ENCODE measurements around the gene CPS1.

Gene CPS1

GRCh38 chr2:210556329-210556980 lies at the start of gene CPS1:
Gene CPS1, plus strand, starts transcription at chr2:210556599. Its CDS starts 135 bp downstream, at chr2:210556734.
- DNase-seq (ENCODE audit: low read depth, low spot score), result no peak
- H3K9me3 ChIP-seq (ENCODE audit: insufficient read depth, low read length), result no peaks in the 10 kb centered on the region
- no peaks in the 10 kb centered on the region for H3K27me3 ChIP-seq (ENCODE audit: insufficient read depth, insufficient read length)
- no peaks in the 10 kb centered on the region for H3K4me1 ChIP-seq (ENCODE audit: insufficient read depth, insufficient read length)
- H3K36me3 ChIP-seq (ENCODE audit: insufficient read depth, insufficient read length, low read length), result no peaks in the 10 kb centered on the region
- TF ChIP-seq YY1 (IDR thresholded peaks at IDR 0.05; ENCODE audit: insufficient read depth, insufficient read length), result no peak
- no peak for TF ChIP-seq SUZ12 (IDR thresholded peaks at IDR 0.05; ENCODE audit: extremely low read depth, insufficient read depth, insufficient read length)
- TF ChIP-seq ZNF274 (IDR thresholded peaks at IDR 0.05; ENCODE audit: low read depth, low read length), result no peak
- H3K4me3 ChIP-seq (ENCODE audit: insufficient read length, low read depth), result no peak within 1 kb of the TSS
- no peak within 1 kb of the TSS for H3K9ac ChIP-seq (ENCODE audit: insufficient read length, low read depth)

- no peak for TF ChIP-seq SUZ12 (IDR thresholded peaks at IDR 0.05; ENCODE audit: extremely low read depth, insufficient read depth, insufficient read length)
- no peak for TF ChIP-seq ZNF274 (IDR thresholded peaks at IDR 0.05; ENCODE audit: low read depth, low read length)
- no peak for TF ChIP-seq YY1 (IDR thresholded peaks at IDR 0.05; ENCODE audit: insufficient read depth, insufficient read length)
- Histone ChIP-seq H3K9me3 (ENCODE audit: insufficient read depth, low read length) (no peaks in the 10 kb centered on the region), H3K36me3 (ENCODE audit: insufficient read depth, insufficient read length, low read length) (no peaks in the 10 kb centered on the region), H3K4me1 (ENCODE audit: insufficient read depth, insufficient read length) (no peaks in the 10 kb centered on the region), H3K9ac (ENCODE audit: insufficient read length, low read depth) (no peak overlapping the region), H3K4me3 (ENCODE audit: insufficient read length, low read depth) (no peak overlapping the region), H3K27me3 (ENCODE audit: insufficient read depth, insufficient read length) (no peaks in the 10 kb centered on the region)
- no peak for DNase-seq (ENCODE audit: low read depth, low spot score)
Measured at GRCh38 chr2:210515911-210516310, 40.5 kb upstream of the CPS1 start.

GRCh38 chr2:210517264-210517663 lies 39.1 kb upstream of the CPS1 start:
- Histone ChIP-seq H3K4me1 (ENCODE audit: insufficient read depth, insufficient read length) (no peaks in the 10 kb centered on the region), H3K4me3 (ENCODE audit: insufficient read length, low read depth) (no peak overlapping the region), H3K9me3 (ENCODE audit: insufficient read depth, low read length) (no peaks in the 10 kb centered on the region), H3K36me3 (ENCODE audit: insufficient read depth, insufficient read length, low read length) (no peaks in the 10 kb centered on the region), H3K9ac (ENCODE audit: insufficient read length, low read depth) (no peak overlapping the region), H3K27me3 (ENCODE audit: insufficient read depth, insufficient read length) (no peaks in the 10 kb centered on the region)
- no peak for DNase-seq (ENCODE audit: low read depth, low spot score)
- TF ChIP-seq YY1 (IDR thresholded peaks at IDR 0.05; ENCODE audit: insufficient read depth, insufficient read length) (no peak), ZNF274 (IDR thresholded peaks at IDR 0.05; ENCODE audit: low read depth, low read length) (no peak), SUZ12 (IDR thresholded peaks at IDR 0.05; ENCODE audit: extremely low read depth, insufficient read depth, insufficient read length) (no peak)

- H3K4me1 ChIP-seq (ENCODE audit: insufficient read depth, insufficient read length), result no peaks in the 10 kb centered on the region
- H3K27me3 ChIP-seq (ENCODE audit: insufficient read depth, insufficient read length), result no peaks in the 10 kb centered on the region
- H3K4me3 ChIP-seq (ENCODE audit: insufficient read length, low read depth), result no peak overlapping the region
- DNase-seq (ENCODE audit: low read depth, low spot score), result no peak
- TF ChIP-seq SUZ12 (IDR thresholded peaks at IDR 0.05; ENCODE audit: extremely low read depth, insufficient read depth, insufficient read length) (no peak), YY1 (IDR thresholded peaks at IDR 0.05; ENCODE audit: insufficient read depth, insufficient read length) (no peak), ZNF274 (IDR thresholded peaks at IDR 0.05; ENCODE audit: low read depth, low read length) (no peak)
- no peak overlapping the region for H3K9ac ChIP-seq (ENCODE audit: insufficient read length, low read depth)
- H3K36me3 ChIP-seq (ENCODE audit: insufficient read depth, insufficient read length, low read length), result no peaks in the 10 kb centered on the region
- H3K9me3 ChIP-seq (ENCODE audit: insufficient read depth, low read length), result no peaks in the 10 kb centered on the region
Measured at GRCh38 chr2:210519594-210519993, 36.8 kb upstream of the CPS1 start.

GRCh38 chr2:210522399-210522798 lies 34.0 kb upstream of the CPS1 start:
- H3K27me3 ChIP-seq (ENCODE audit: insufficient read depth, insufficient read length), result no peaks in the 10 kb centered on the region
- no peaks in the 10 kb centered on the region for H3K36me3 ChIP-seq (ENCODE audit: insufficient read depth, insufficient read length, low read length)
- H3K4me3 ChIP-seq (ENCODE audit: insufficient read length, low read depth), result no peak overlapping the region
- TF ChIP-seq SUZ12 (IDR thresholded peaks at IDR 0.05; ENCODE audit: extremely low read depth, insufficient read depth, insufficient read length), result no peak
- no peak for TF ChIP-seq ZNF274 (IDR thresholded peaks at IDR 0.05; ENCODE audit: low read depth, low read length)
- TF ChIP-seq YY1 (IDR thresholded peaks at IDR 0.05; ENCODE audit: insufficient read depth, insufficient read length), result no peak
- no peaks in the 10 kb centered on the region for H3K4me1 ChIP-seq (ENCODE audit: insufficient read depth, insufficient read length)
- no peak for DNase-seq (ENCODE audit: low read depth, low spot score)
- H3K9me3 ChIP-seq (ENCODE audit: insufficient read depth, low read length), result no peaks in the 10 kb centered on the region
- no peak overlapping the region for H3K9ac ChIP-seq (ENCODE audit: insufficient read length, low read depth)

GRCh38 chr2:210523650-210524289 lies 32.6 kb upstream of the CPS1 start:
- Histone ChIP-seq H3K4me1 (ENCODE audit: insufficient read depth, insufficient read length) (no peaks in the 10 kb centered on the region), H3K9ac (ENCODE audit: insufficient read length, low read depth) (no peak overlapping the region), H3K36me3 (ENCODE audit: insufficient read depth, insufficient read length, low read length) (no peaks in the 10 kb centered on the region), H3K9me3 (ENCODE audit: insufficient read depth, low read length) (no peaks in the 10 kb centered on the region), H3K27me3 (ENCODE audit: insufficient read depth, insufficient read length) (no peaks in the 10 kb centered on the region), H3K4me3 (ENCODE audit: insufficient read length, low read depth) (no peak overlapping the region)
- DNase-seq (ENCODE audit: low read depth, low spot score), result no peak
- TF ChIP-seq SUZ12 (IDR thresholded peaks at IDR 0.05; ENCODE audit: extremely low read depth, insufficient read depth, insufficient read length) (no peak), ZNF274 (IDR thresholded peaks at IDR 0.05; ENCODE audit: low read depth, low read length) (no peak), YY1 (IDR thresholded peaks at IDR 0.05; ENCODE audit: insufficient read depth, insufficient read length) (no peak)

GRCh38 chr2:210524533-210524932 lies 31.9 kb upstream of the CPS1 start:
- no peak for DNase-seq (ENCODE audit: low read depth, low spot score)
- H3K4me1 ChIP-seq (ENCODE audit: insufficient read depth, insufficient read length), result no peaks in the 10 kb centered on the region
- no peaks in the 10 kb centered on the region for H3K36me3 ChIP-seq (ENCODE audit: insufficient read depth, insufficient read length, low read length)
- no peak for TF ChIP-seq SUZ12 (IDR thresholded peaks at IDR 0.05; ENCODE audit: extremely low read depth, insufficient read depth, insufficient read length)
- no peak for TF ChIP-seq YY1 (IDR thresholded peaks at IDR 0.05; ENCODE audit: insufficient read depth, insufficient read length)
- TF ChIP-seq ZNF274 (IDR thresholded peaks at IDR 0.05; ENCODE audit: low read depth, low read length), result no peak
- H3K27me3 ChIP-seq (ENCODE audit: insufficient read depth, insufficient read length), result no peaks in the 10 kb centered on the region
- H3K4me3 ChIP-seq (ENCODE audit: insufficient read length, low read depth), result no peak overlapping the region
- H3K9me3 ChIP-seq (ENCODE audit: insufficient read depth, low read length), result no peaks in the 10 kb centered on the region
- no peak overlapping the region for H3K9ac ChIP-seq (ENCODE audit: insufficient read length, low read depth)
